Aorta (tissue), 5 donors: Measurements from ENCODE around the gene TIMP4. TPM values are rescaled to one million over a fixed set of nuclear protein-coding genes. Genes with fewer than 3 reads are reported as not detected.

ENCODE experiments used
- ATAC-seq: fragments of 200-7000 bp; cut with Tn5 transposase; one replicate; pipeline ENCODE4 v1.9.1; 2022; ENCODE audit warnings: moderate library complexity; ENCODE audit not compliant: low FRiP score
- DNase-seq, 2 donors: peaks; one replicate each; pipeline ENCODE4 v3.0.0-alpha.2; 2020
- H3K27ac ChIP-seq, 2 donors: one replicate each; pipeline ENCODE4 v1.5.1; 2013; ENCODE audit warnings: low read length in 2 of 2, mild to moderate bottlenecking in 2 of 2, moderate library complexity in 2 of 2, control low read depth in 1 of 2, inconsistent platforms in 1 of 2, low read depth in 1 of 2
- H3K27me3 ChIP-seq, 2 donors: one replicate each; pipeline ENCODE4 v1.6.1; 2013; ENCODE audit warnings: control low read depth in 1 of 2, low read length in 1 of 2, mild to moderate bottlenecking in 1 of 2, moderate library complexity in 1 of 2; ENCODE audit not compliant: insufficient read depth in 2 of 2, control insufficient read depth in 1 of 2
- H3K36me3 ChIP-seq, 2 donors: one replicate each; pipeline ENCODE4 v1.6.1; 2013; ENCODE audit warnings: control low read depth in 1 of 2, low read length in 1 of 2, mild to moderate bottlenecking in 1 of 2; ENCODE audit not compliant: insufficient read depth in 2 of 2, control insufficient read depth in 1 of 2
- H3K4me1 ChIP-seq, 2 donors: one replicate each; pipeline ENCODE4 v1.6.1; 2013; ENCODE audit warnings: low read length in 2 of 2, control low read depth in 1 of 2, mild to moderate bottlenecking in 1 of 2, moderate library complexity in 1 of 2; ENCODE audit not compliant: insufficient read depth in 2 of 2, control insufficient read depth in 1 of 2
- H3K4me3 ChIP-seq, 2 donors: one replicate each; pipeline ENCODE4 v1.5.1; 2013; ENCODE audit warnings: low read length in 2 of 2, control low read depth in 1 of 2, mild to moderate bottlenecking in 1 of 2
- H3K9me3 ChIP-seq: one replicate; pipeline ENCODE4 v1.6.1; 2013; ENCODE audit warnings: mild to moderate bottlenecking, low read length; ENCODE audit not compliant: control insufficient read depth
- WGBS, 2 donors: extraction: QIAGEN DNeasy Blood & Tissue Kit; methylation state at CpG; one replicate each; pipeline ENCODE4 v1.1.7; 2013; 5-methylcytosine and 5-hydroxymethylcytosine counted together
- intact Hi-C, 2 donors: fragments of 100-400 bp; cut with DNase I; formaldehyde crosslinking; loops; one replicate each; pipeline versions ENCODE4 v1.14.2 to v1.15.0; 2022
- polyA plus RNA-seq, 2 donors: library from polyadenylated mRNA; stranded (reverse); fragments of 200-250 nt; gene quantifications; one replicate each; pipeline ENCODE4 v1.2.3, GENCODE V29; 2013
- total RNA-seq, 2 donors: library from RNA; stranded (reverse); fragmentation: NEBNext Ultra II Directional; extraction: Animal tissue kit (Norgen Biotek cat#: 25700); gene quantifications; one replicate each; pipeline ENCODE4 v1.2.1, GENCODE V29; 2021
- donor health status: healthy with polysubstance abuse.
- donor health status: Bipolar disorder and iron deficiency.
- donor health status: DM: no; HTN: no; CAD: no.
- donor health status: DM: no; HTN: no; CAD: no.
- donor health status: DM: yes; HTN: yes; CAD: no.

The TIMP4 gene
- total and polyA plus RNA-seq, 4 donors = 8.3 to 80.1 (median 46.2) TPM

DNA sequence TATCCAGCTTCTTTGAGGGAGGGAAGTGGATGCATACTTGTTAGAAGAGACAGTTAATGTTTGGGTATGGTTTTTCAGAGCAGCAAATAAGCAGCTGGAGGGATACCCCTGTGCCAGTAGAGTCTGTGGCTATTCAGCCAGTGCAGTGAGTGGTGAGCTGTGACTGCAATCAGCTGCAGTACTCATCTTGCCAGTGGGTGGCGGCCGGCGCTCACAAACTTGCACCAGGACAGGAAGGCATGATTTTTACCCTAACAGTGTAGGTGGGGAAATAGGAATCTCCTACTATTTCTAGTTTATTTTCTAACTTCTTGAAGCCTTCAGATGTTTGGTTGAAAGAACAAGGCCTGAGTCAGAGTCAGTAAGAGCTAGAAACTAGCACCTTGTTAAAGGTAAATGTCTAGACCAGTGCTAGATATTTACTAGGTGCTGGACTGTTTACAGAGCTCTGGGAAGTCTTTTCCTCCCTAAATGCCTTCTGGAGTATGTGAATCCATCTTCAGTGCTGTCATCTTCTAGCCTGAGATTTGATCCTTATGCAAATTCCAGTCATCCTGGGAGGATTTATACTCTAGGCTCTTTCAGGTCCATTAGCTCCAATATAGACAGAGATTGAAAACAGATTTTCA, 23.6 kb downstream of the TIMP4 start:
- ATAC-seq (peak; percentile 83), DNase-seq (peak; percentile 79 to 92)
- no peak overlapping the region for H3K27ac ChIP-seq
- WGBS, 2 donors = 0 to 2% methylated on average over 3 of the region's 3 CpGs
- H3K4me1 ChIP-seq = no peaks in the 10 kb centered on the region
- H3K4me3 ChIP-seq = no peak overlapping the region
- intact Hi-C loops = loop anchor here (1.0 to 10.0 kb wide), 4 partner anchors 40 to 570 kb away; partner anchors contain the start of gene PPARG (in 1 of the 2)
- H3K27me3 ChIP-seq = peaks cover 0 to 3% of the 10 kb centered on the region in 2 donors
- no peaks in the 10 kb centered on the region for H3K36me3 ChIP-seq
- H3K9me3 ChIP-seq = no peaks in the 10 kb centered on the region

DNA sequence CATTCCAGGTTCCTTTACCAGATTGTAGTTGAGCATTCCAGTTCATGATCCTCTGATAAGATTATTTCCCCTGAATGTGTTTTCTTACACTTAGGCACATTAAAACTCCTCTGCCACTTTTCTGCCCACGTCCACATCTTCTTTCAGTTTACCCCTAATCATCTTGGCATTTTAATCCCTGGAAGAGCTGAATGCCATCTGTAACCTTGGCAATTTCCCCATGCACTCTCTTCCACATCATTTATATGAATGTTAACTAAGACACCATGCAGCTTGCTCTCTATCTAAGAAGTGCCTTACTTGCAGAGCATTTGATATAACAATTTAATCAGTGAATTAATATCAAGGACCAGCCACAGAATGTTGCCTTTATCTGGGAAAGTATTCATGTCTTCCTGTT, 25.8 kb downstream of the TIMP4 start:
- Histone ChIP-seq H3K27ac (no peak overlapping the region), H3K4me3 (no peak overlapping the region), H3K4me1 (no peaks in the 10 kb centered on the region), H3K27me3 (peaks cover 0 to 3% of the 10 kb centered on the region in 2 donors), H3K36me3 (no peaks in the 10 kb centered on the region), H3K9me3 (no peaks in the 10 kb centered on the region)
- no peak for ATAC-seq
- DNase-seq = no peak
- intact Hi-C loops = loop anchor here (10.0 kb wide), 2 partner anchors 152 to 572 kb away; partner anchors contain the start of gene PPARG (in 1 of the 2)
- WGBS, 2 donors = 3 to 8% methylated on average over 1 of the region's 1 CpG

DNA sequence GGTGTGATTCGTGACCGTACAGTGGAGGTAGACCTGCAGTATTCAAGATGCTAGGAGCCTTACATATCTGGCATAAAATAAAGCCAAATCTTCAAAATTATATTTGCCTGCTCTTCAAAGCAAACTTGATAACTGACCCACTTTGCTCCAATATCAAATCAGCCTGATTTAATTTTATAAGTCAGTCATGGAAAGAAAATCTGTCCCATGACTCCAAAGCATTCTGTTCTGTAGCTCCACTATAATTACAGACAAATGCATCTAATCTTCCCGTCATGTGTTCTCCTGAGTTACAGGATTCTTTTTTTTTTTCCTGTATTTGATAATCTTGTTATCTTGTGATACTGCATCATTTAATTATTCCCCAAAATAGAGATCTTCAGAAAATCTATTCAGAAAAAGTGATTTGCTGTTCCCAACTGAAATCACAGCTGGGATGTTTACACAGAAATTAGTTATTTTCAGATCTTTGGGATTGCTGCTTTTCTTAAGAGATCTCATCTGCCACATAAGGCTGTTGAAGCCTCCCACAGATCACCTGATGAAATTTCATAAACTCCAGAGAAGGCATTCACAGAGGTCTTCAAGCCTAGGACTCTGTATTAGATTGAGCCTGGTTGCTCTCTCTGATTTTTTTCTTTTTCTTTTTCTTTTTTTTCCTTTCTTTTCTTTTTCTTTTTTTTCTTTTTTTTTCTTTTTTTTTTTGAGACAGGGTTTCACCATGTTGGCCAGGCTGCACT, 27.2 kb downstream of the TIMP4 start:
- no peak for DNase-seq
- Histone ChIP-seq H3K9me3 (no peaks in the 10 kb centered on the region), H3K36me3 (no peaks in the 10 kb centered on the region), H3K4me3 (no peak overlapping the region), H3K27ac (no peak overlapping the region), H3K27me3 (peaks cover 0 to 3% of the 10 kb centered on the region in 2 donors), H3K4me1 (no peaks in the 10 kb centered on the region)
- intact Hi-C loops = loop anchor here (10.0 kb wide), 2 partner anchors 153 to 573 kb away; partner anchors contain the start of gene PPARG (in 1 of the 2)
- 80 to 85% methylated on average over 3 of the region's 3 CpGs for WGBS, 2 donors
- ATAC-seq = no peak

DNA sequence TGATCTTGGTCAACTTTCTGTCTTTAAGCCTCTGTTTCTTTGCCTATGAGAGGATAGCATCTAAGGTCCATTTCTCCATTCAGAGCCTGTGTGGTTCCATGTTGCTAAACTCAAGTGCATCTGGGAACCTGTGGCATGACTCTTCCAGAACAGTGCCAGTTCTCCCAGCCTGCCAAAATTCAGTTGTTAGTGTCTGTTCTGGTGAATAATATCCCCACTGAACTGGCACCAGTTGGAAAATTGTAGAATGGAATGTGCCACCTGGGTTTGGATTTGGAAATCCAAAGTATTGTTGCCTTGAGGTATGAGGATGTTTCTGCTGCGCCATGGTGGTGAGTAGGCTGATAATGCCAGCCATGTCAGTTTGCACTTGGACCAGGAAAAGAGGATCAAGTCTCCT, 31.3 kb downstream of the TIMP4 start:
- Histone ChIP-seq H3K4me1 (no peaks in the 10 kb centered on the region), H3K4me3 (no peak overlapping the region), H3K36me3 (no peaks in the 10 kb centered on the region), H3K27ac (no peak overlapping the region), H3K27me3 (peaks cover 0 to 3% of the 10 kb centered on the region in 2 donors), H3K9me3 (no peaks in the 10 kb centered on the region)
- DNase-seq (no peak), ATAC-seq (no peak)
- WGBS, 2 donors = 95 to 100% methylated on average over 1 of the region's 1 CpG
- intact Hi-C loops = no loop called here

DNA sequence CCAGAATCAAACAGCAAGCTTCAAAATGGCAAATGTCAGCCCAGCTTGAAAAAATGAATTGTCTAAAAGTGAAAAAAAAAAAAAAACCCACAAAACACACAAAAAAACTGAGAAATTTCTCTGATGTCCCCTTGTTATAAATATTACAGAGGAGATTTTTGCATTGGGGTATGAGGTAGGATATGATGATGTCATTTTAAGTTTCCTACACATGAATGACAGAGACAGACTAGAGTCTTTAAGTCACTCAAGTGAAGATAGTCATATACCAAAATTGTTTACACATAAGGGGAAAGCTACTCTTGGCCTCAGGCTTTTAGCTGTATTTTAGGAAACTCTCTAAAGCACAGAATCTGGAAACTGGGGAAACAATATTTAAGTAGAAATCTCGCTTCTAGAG, 32.9 kb downstream of the TIMP4 start:
- no peaks in the 10 kb centered on the region for H3K36me3 ChIP-seq
- H3K27me3 ChIP-seq = peaks cover 0 to under 1% of the 10 kb centered on the region in 2 donors
- H3K4me1 ChIP-seq = no peaks in the 10 kb centered on the region
- no peaks in the 10 kb centered on the region for H3K9me3 ChIP-seq
- no peak overlapping the region for H3K27ac ChIP-seq
- ATAC-seq = no peak
- H3K4me3 ChIP-seq = no peak overlapping the region
- WGBS, 2 donors = 50 to 79% methylated on average over 1 of the region's 1 CpG
- DNase-seq = no peak
- intact Hi-C loops = no loop called here

DNA sequence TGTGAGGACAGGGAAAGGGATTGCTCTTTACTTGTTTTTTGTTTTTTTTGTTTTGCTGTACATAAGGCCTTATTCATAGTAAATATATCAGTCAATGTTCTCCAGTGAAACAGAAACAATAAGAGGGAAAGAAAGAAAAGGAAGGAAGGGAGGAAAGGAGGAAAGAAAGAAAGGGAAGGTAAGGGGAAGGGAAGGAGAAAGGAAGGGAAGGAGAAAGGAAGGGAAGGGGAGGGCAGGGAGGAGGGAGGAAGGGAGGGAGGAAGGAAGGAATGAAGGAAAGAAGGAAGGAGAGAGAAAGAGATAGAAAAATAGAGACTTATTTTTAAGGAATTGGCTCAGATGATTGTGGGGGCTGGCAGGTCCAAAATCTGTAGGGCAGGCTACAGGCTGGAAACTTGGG, 37.2 kb downstream of the TIMP4 start:
- H3K4me1 ChIP-seq = no peaks in the 10 kb centered on the region
- H3K36me3 ChIP-seq = no peaks in the 10 kb centered on the region
- no peak overlapping the region for H3K27ac ChIP-seq
- DNase-seq (no peak), ATAC-seq (no peak)
- no peaks in the 10 kb centered on the region for H3K9me3 ChIP-seq
- intact Hi-C loops = no loop called here
- no peak overlapping the region for H3K4me3 ChIP-seq
- peaks cover 0 to 2% of the 10 kb centered on the region in 2 donors for H3K27me3 ChIP-seq

DNA sequence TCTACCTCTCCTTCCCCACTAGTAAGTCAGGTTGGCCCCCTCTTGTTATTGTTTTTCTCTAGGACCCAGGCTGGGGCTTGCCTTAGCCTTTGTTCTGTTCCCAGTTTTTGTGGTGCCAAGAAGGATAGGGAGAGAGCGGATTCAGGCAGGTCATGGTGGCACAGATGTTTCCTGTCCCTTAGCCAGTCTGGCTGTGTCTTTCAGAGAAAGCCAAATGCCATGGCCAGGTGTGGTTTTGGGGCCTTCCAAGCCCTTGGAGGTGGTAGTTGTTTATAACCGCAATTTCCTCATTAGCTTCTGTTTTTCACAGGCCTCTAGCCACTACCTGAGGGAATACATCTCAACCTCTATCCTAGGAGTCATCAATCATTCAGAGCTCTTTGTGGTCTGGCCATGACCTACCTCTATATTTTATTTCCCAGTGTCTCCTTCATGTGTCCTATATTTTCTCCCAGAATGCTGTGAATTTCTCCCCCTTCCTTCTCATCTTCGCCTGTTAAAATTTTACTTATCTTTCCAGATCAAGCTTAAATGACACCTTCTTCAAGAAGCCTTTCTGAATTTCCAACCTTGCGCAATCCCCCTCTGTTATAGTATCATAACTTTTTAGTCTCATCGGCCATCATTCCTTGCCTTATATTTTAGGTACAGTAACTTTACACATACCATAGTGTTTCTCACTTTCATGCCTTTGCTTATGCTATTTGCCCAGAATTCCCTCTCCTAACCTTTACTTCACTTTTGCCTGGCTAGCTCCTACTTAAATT, 38.2 kb downstream of the TIMP4 start:
- no peaks in the 10 kb centered on the region for H3K36me3 ChIP-seq
- peaks cover 0 to 2% of the 10 kb centered on the region in 2 donors for H3K27me3 ChIP-seq
- no peak for DNase-seq
- 87 to 89% methylated on average over 5 of the region's 5 CpGs for WGBS, 2 donors
- no peak overlapping the region for H3K4me3 ChIP-seq
- no peak overlapping the region for H3K27ac ChIP-seq
- H3K9me3 ChIP-seq = no peaks in the 10 kb centered on the region
- no peak for ATAC-seq
- intact Hi-C loops = no loop called here
- H3K4me1 ChIP-seq = no peaks in the 10 kb centered on the region

DNA sequence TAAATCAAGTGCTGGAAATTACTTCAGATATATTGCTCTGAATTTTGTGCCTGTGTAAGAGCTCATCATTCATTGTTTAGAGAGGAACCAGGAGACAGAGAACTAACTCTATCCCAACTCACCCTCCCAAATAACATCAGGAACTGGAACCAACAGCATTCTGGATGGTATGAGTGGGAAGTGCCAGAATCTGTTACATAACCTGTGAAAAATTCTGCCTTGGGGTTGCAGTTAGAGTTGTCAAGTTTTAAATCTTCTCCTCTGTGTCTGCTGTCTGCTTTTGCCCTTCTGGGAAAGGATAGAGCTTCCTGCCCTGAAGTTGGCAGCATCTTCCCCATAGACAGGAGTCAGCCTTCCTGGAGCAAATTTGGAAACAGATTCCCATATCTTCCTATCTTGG, 41.2 kb downstream of the TIMP4 start:
- H3K4me1 ChIP-seq = no peaks in the 10 kb centered on the region
- no peak overlapping the region for H3K27ac ChIP-seq
- no peak for ATAC-seq
- H3K9me3 ChIP-seq = no peaks in the 10 kb centered on the region
- intact Hi-C loops = no loop called here
- no peak for DNase-seq
- no peak overlapping the region for H3K4me3 ChIP-seq
- no peaks in the 10 kb centered on the region for H3K36me3 ChIP-seq
- peaks cover 0 to 2% of the 10 kb centered on the region in 2 donors for H3K27me3 ChIP-seq
